HFFc6 (cell line): ENCODE results near the gene KCND3. TPM values are rescaled to one million over a fixed set of nuclear protein-coding genes. Genes with fewer than 3 reads are reported as not detected.

Experiments
- DNase-seq: peaks from one replicate; pipeline ENCODE4 v3.0.0-alpha.2; 2018
- H3K27ac Mint-ChIP-seq: 2 replicates; pipeline ENCODE4 v1.8.0; 2020; ENCODE audit warnings: mild to moderate bottlenecking, mixed read lengths
- H3K27me3 Mint-ChIP-seq: 2 replicates; pipeline ENCODE4 v1.8.0; 2021; ENCODE audit warnings: mild to moderate bottlenecking, moderate library complexity, mixed read lengths; ENCODE audit not compliant: insufficient read depth
- H3K36me3 Mint-ChIP-seq: 2 replicates; pipeline ENCODE4 v1.8.0; 2021; ENCODE audit warnings: low read depth, mixed read lengths
- H3K4me1 Mint-ChIP-seq: 2 replicates; pipeline ENCODE4 v1.8.0; 2020; ENCODE audit warnings: low read depth, mixed read lengths
- H3K4me3 Mint-ChIP-seq: 2 replicates; pipeline ENCODE4 v1.8.0; 2020; ENCODE audit warnings: mild to moderate bottlenecking, moderate library complexity, mixed read lengths
- H3K9me3 Mint-ChIP-seq: 2 replicates; pipeline ENCODE4 v1.8.0; 2020; ENCODE audit warnings: mild to moderate bottlenecking, mixed read lengths
- total RNA-seq, 6 experiments: library from RNA; stranded (reverse); fragmentation: NEBNext Ultra II Directional; extraction: Animal tissue kit (Norgen Biotek cat#: 25700); gene quantifications; 2 replicates in 1 of 6; 3 replicates in 5 of 6; pipeline ENCODE4 v1.2.3, GENCODE V29; 2021
- TF ChIP-seq, protein P1 (sequence below): fragments of 200-600 bp; sonication (generic); IDR thresholded peaks from 2 replicates; pipeline ENCODE4 v1.5.0; 2021; ENCODE audit warnings: antibody characterized with exemption, mild to moderate bottlenecking

The KCND3 gene
- total RNA-seq, 6 experiments from 2014 or later: 0.09 to 0.47 (median 0.12) TPM

DNA sequence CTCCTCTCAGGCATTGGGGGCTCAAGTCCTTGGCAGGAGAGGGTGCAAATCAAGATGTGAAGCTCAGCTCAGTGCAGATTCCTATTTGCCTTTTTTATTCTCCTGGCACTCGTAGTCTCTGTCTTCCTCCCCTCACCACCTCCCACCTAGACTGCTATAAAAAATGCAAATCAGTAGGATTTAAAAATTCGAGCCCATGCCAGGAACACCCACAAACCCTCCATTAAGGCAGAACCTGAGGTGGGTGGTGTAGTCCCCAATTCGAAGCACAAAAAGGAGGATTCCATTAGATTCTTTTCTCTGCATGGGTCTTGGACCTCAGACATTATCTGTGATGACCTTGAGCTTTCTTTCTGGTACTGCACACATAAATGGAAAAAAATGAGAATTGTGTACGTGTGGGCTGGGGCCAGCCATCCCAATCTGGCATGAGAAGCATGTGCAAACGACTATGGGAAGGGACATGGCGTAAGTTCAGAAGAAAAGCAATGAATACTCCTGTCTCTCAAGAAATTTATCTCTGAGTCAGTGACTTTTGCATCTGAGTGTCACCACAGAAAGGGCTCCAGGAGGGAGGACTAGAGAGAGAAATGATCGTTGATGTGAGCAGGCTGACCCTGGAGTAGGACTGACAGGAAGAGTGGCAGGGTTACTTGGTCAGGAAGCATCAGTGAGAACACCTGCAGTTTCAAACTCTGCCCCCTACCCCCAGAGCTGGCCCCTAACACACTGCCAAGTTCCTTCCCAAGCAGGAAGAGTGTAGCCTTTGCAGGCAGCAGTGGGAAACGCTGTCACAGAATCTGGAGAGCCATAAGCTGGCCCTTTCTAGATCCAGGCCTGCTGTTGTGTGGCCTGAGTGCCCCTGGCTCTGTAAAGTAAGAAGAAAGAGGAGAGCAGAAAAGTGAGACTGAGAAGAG lies 252.0 kb downstream of the KCND3 start:
- Mint-ChIP-seq H3K27me3 (no peaks in the 10 kb centered on the region), H3K4me3 (peak overlapping the region; percentile 93), H3K27ac (peak overlapping the region; percentile 61), H3K4me1 (peaks cover 35% of the 10 kb centered on the region), H3K9me3 (no peaks in the 10 kb centered on the region), H3K36me3 (no peaks in the 10 kb centered on the region)
- DNase-seq: no peak
- TF ChIP-seq, protein P1, sequence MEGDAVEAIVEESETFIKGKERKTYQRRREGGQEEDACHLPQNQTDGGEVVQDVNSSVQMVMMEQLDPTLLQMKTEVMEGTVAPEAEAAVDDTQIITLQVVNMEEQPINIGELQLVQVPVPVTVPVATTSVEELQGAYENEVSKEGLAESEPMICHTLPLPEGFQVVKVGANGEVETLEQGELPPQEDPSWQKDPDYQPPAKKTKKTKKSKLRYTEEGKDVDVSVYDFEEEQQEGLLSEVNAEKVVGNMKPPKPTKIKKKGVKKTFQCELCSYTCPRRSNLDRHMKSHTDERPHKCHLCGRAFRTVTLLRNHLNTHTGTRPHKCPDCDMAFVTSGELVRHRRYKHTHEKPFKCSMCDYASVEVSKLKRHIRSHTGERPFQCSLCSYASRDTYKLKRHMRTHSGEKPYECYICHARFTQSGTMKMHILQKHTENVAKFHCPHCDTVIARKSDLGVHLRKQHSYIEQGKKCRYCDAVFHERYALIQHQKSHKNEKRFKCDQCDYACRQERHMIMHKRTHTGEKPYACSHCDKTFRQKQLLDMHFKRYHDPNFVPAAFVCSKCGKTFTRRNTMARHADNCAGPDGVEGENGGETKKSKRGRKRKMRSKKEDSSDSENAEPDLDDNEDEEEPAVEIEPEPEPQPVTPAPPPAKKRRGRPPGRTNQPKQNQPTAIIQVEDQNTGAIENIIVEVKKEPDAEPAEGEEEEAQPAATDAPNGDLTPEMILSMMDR: no peak

DNA sequence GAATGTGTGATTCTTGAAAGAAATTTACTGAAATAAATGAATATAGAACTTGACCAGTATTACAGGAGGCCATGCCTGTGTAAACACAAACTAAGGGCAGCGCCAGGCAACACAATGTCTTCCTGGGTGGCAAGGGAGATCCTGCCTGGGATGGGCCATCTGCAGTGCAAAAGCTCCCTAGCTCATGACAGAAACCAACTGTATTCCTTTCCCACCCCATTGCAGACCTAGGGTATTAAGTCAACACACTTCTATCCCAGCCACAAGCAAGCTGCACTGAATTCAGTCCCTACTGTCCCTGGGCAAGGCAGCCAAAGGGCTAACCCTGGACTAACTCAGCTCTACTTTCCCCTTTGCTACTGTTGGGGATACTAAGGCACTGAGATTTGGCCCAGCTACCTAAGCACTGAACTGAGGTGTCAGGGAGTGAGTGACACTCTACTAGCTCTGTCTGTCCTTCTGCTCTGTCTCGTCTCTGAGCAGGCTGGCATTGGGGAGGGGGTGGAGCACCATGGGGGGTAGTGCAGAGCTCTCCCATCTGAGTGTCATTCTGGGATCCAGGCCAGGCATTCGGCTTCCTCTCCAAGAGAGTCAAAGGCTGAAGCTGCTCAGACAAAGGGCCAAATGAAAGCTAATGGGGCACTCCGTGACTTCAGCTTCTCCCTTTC lies 252.8 kb downstream of the KCND3 start:
- no peak for DNase-seq
- Mint-ChIP-seq H3K4me1 (peaks cover 29% of the 10 kb centered on the region), H3K4me3 (no peak overlapping the region)

DNA sequence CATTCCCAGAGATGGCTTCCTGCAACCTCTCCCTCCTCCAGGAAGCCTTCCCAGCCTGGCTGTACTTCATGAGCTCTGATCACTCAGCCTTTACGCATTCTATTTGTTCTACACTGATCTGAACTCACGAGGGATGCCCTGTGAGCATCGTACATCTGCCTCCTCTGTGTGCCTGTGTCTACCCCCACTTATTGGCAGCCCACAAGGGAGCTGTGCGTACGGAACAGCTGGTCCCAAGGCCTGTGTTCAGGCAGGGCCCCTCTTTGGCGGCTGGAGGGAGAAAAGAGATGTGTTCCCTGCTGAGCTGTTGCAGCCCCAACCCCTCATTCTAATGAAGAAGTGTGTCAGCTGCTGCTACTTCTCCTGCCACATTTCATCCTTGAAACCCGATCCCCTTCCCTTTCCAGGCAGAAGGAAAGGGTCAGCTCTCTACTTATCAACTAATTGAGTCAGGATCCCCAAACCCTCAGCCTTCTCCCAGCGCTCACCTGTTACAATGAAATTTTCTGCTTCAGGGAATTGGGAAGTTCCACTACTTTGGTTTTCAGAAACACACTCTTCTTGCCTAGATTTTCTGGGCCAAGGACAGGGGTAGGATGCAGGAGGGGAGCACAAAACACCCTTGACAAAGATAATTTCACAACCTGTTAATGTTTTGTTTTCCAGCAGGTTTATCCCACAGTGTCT lies 253.5 kb downstream of the KCND3 start:
- no peak overlapping the region for H3K27ac Mint-ChIP-seq
- H3K36me3 Mint-ChIP-seq: no peaks in the 10 kb centered on the region
- no peak overlapping the region for H3K4me3 Mint-ChIP-seq
- no peak for DNase-seq
- H3K27me3 Mint-ChIP-seq: no peaks in the 10 kb centered on the region
- TF ChIP-seq, protein P1: no peak
- H3K9me3 Mint-ChIP-seq: no peaks in the 10 kb centered on the region
- peaks cover 29% of the 10 kb centered on the region for H3K4me1 Mint-ChIP-seq

More for the DNA sequence above, 252.8 kb downstream of the KCND3 start:
- Mint-ChIP-seq H3K27ac (no peak overlapping the region), H3K9me3 (no peaks in the 10 kb centered on the region), H3K27me3 (no peaks in the 10 kb centered on the region), H3K36me3 (no peaks in the 10 kb centered on the region)
- TF ChIP-seq, protein P1: no peak

DNA sequence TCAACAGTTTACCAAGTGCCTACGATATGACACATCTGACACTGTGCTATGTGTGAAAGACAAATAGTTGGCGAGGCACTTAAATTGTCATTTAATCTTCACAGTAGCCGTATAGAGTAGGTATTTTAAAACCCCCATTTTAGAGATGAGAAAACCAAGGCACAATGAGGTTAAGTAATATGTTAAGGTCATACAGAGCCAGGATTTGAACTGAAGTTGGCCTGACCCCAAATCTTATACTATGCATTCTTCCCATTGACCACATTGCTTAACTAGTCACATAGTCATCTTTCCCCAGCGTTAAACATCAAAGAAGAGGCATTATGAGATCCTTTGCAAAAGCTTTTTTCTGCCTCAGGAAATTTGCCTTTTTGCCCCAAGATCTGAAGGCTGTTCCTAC lies 254.1 kb downstream of the KCND3 start:
- no peak overlapping the region for H3K27ac Mint-ChIP-seq
- H3K9me3 Mint-ChIP-seq: no peaks in the 10 kb centered on the region
- peak; percentile 25 for DNase-seq
- H3K4me1 Mint-ChIP-seq: peaks cover 33% of the 10 kb centered on the region
- H3K36me3 Mint-ChIP-seq: no peaks in the 10 kb centered on the region
- H3K4me3 Mint-ChIP-seq: no peak overlapping the region
- TF ChIP-seq, protein P1: no peak
- H3K27me3 Mint-ChIP-seq: no peaks in the 10 kb centered on the region

DNA sequence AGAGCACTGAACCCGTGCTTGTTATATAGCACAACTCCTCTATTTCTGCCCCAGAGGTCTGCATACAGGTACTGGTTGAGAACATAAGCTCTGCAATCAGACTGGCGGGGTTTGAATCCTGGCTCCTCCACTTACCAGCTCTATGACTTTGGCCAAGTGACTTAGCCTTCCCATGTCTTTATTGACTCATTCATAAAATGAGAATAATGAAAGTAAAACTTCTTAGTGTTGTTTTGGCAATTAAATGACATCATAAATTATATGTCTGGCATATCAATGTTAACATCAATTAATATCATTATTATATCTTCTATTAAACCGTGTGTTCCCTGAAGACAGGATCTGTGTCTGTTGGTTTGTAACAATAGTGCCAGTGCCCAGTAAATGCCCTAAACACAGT lies 254.6 kb downstream of the KCND3 start:
- Mint-ChIP-seq H3K27ac (no peak overlapping the region), H3K4me3 (no peak overlapping the region), H3K36me3 (no peaks in the 10 kb centered on the region), H3K27me3 (no peaks in the 10 kb centered on the region), H3K4me1 (peaks cover 32% of the 10 kb centered on the region), H3K9me3 (no peaks in the 10 kb centered on the region)
- DNase-seq: no peak
- TF ChIP-seq, protein P1: no peak
